T-helper 9 cell (primary cell): ENCODE measurements around the gene CDH23.

ENCODE experiments used
- DNase-seq: peaks from one replicate; pipeline ENCODE4 v3.0.0-alpha.2; 2020

Gene CDH23

DNA sequence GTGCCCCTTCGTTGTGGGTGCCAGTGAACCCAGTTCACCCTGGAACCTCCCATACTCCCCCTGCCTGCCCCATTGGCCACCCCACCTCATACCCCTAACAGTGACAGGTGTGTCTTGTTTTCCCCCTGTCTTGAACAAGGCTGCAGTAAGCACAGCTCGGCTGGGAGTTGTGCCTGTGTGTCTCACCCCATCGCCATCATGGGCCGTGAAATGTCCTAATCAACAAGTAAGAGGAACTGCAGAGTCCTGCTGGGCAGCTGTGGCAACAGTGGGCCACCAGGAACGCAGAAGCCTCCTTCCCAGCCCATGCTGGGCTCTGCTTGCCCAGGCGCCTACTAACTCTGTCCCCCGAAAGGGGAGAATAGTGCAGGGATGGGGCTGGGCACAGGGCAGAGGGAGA, 231.2 kb downstream of the CDH23 start:
- DNase-seq, result no peak

DNA sequence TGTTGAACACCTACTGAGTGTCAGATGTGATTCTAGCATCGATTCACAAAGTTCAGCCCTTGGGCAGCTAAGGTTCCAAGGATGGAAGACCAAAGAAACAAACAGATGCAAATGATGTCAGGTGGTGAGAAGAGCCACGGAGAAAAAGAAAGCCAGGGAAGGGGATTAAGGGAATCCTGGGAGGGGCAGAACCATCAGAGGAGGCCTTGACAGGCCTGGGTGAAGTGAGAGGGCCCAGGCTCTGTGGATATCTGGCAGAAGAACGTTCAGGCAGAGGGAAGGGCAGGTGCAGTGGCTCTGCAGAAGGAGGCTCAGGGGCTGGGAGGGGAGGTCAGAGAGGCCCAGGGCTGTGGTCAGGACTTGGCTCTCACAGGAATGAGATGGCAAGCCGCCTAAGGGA, 232.4 kb downstream of the CDH23 start:
- DNase-seq, result no peak

GRCh38 chr10:71630168-71630567, 233.4 kb downstream of the CDH23 start:
- DNase-seq, result no peak

GRCh38 chr10:71631007-71631861, 234.5 kb downstream of the CDH23 start:
- DNase-seq, result no peak

GRCh38 chr10:71632200-71632820, 235.6 kb downstream of the CDH23 start:
- DNase-seq, result no peak

- no peak for DNase-seq
Measured at GRCh38 chr10:71632896-71633600, 236.3 kb downstream of the CDH23 start.

- no peak for DNase-seq
Measured at GRCh38 chr10:71633920-71634319, 237.2 kb downstream of the CDH23 start.

- DNase-seq, result no peak
Measured at GRCh38 chr10:71634531-71635164, 237.9 kb downstream of the CDH23 start.

- DNase-seq, result no peak
Measured at GRCh38 chr10:71635251-71635866, 238.6 kb downstream of the CDH23 start.

DNA sequence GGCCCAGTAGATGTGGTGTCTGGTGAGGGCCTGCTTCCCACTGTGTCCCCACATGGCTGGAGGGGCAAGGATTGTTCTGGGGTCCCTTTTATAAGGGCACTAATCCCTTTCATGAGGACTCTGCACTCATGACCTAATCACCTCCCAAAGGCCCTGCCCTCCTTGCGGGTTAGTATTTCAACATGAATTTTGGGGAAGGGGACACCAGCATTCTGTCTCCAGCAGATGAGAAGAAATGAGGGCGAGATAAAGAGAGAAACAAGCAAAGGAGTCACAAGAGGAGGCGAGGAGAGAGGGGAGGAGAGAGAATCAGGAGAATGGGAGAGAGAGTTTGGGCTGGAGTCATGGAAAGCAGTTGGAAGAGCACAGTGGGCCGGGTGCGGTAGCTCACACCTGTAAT, 239.1 kb downstream of the CDH23 start:
- DNase-seq, result no peak

DNA sequence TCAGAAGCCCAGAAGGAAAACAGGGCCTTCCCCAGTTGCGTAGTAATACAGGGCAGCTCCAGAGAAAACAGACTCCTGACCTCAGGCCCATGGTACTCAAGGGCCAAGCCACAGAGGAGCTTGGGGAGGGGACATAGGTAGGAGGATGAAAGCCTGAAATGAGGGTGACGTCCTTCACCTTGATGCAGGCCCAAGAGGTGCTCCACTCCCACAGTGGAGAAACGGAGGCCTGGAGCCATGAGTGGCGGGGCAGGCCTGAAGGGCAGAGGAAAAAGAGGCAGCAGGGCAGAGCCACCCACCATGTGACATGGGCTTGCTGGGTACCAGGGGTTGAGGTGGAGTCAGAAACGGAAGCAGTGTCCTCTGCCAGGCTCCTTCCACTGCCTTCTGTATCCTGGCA, 239.9 kb downstream of the CDH23 start:
- no peak for DNase-seq

DNA sequence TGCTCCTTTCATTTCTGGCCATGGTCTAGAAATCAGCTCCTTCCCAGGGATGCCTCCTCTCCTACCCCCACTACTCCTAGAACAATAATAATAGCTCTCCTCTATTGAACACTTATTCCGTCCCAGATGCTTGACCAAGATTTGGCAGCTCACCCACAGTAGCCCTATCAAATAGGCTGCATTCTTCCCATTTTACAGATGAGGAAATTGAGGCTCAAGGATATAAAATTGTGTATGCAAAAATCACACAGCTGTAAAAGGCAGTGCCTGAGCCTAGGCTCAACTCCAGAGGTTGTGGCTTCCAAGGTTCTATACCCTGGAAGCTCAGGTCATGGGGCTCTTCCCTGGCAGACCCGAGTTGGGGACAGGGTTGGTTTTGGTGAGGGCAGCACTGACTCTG, 240.6 kb downstream of the CDH23 start:
- DNase-seq, result no peak

DNA sequence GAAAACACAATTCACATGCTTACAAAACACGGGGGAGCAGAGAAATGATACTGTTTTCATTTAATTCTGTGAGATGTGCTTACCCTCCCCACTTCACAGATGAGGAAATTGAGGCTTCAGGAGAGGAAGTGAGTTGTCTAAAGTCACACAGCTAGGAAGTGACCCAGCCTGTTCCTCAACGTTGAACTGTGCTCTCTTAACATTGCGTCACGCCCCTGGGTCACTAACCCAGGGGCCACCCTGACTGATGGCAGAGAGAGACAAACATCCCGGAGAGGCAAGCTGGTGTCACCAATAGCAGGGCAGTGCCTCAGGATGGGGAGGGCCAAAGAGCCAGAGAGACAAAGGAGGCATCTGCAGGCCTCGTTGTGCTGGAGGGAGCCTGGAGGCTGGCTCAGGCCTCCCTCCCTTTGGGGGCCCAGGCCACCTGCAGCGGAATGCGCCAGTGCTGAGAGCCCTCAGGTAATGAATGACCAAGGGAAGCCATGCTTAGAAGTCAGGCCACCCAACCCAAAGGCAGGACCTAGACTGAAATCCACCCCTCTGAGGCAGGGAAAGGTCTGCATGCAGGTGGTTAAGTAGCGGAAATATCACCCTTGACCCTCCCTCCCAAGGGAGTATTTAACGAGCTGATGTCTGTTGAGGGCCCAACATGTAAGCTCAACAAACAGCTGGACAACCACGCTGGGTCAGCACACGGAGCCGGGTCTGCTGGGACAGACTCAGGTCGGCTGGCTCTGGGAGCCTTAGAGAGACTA, 241.5 kb downstream of the CDH23 start:
- no peak for DNase-seq

DNA sequence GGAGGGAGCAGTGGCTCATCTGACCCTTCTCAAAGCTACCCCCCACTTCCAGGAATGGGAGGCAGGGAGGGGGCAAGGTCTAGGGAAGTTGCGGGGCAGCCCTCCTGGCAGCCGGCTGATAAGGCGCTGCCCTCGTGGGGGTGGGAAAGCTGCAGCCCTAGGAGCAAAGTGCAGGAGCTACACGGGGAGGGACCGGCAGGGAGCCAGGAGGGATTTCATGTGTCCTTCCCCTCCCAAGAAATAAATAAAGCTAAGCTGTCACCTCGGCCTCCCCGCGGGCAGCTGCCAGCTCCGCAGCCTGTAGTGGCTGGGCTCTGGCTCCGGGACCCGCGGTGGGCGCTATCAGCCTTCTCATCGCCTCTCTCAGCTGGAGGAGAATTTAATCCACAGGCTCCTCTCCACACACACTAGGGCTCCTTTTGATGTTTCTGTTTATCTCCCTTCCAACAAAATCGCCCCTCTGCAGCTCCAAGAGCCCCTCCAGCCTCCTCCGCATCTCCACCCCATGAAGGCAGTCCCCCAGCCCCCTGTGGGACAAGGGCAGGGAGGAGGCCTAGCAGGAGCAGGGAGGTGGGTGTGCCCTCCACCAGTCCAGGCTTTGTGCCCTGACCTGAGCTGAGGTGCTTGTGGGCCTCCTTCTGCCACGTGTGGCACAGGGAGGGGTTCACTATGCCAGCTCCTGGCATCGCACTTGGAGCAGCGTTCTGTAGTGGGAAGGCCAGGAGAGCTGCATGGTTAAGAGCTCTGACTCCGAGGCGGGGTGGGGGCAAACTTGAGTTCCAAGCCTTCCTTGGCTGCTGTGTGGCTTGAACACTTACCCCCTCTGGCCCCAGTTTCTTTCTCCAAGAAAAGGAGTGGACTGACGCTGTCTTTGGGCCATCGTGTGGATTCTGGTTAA, 242.4 kb downstream of the CDH23 start:
- no peak for DNase-seq

DNA sequence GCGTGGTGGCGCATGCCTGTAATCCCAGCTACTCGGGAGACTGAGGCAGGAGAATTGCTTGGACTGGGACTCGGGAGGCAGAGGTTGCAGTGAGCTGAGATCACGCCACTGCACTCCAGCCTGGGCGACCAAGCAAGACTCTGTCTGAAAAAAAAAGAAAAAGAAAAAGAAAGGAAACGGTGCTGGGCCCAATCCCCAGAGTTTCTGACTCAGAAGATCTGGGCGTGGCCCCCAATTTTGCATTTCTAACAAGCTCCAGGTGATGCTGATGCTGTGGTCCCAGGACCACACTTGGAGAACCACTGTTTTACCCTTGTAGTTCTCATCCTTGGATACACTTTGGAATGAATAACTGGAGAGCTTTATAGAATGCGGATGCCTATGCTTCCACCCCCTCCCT, 243.9 kb downstream of the CDH23 start:
- no peak for DNase-seq

DNA sequence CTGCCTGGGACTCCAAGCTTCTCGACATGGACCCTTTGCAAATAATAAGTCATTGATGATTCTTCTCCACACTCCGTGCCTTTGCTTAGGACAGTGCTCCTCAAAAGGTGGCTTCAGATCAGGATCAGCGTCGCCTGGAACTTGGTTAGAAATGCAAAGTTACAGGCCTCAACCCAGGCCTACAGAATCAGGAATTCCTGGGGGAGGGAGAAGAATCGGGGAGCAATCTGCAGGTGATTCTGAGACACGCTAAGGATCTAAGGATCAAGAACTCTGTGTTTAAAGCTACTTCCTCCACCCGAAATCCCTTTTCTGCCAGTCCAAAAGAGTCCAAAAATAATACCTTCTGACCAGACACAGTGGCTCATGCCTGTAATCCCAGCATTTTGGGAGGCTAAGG, 244.7 kb downstream of the CDH23 start:
- no peak for DNase-seq

GRCh38 chr10:71641986-71642385, 245.3 kb downstream of the CDH23 start:
- DNase-seq, result no peak

GRCh38 chr10:71643904-71644303, 247.2 kb downstream of the CDH23 start:
- no peak for DNase-seq

GRCh38 chr10:71644307-71645180, 247.8 kb downstream of the CDH23 start:
- DNase-seq, result no peak

DNA sequence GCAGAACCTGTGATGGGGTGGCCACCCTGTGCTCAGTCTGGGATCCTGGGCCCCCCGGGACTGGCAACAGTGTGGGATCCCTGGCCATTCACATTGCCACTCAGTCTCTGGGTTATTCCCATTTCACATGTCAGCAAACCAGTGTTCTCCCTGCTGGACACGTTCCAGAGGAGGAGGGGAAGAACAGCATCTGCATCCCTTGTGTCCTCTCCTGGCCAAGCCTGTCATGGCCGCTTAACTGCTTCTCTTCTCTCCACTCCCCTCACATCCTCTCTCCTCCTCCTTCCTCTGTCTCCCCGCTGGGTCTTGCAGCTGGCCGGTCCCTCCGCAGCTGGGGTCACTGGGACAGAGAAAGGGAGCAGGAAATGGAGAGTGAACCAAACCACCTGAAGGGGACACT, 248.5 kb downstream of the CDH23 start:
- no peak for DNase-seq
